UCSD-AML1 (cell line): ENCODE data around the gene MEIS2.

Experiments
- DNase-seq: peaks from one replicate; lab custom pipeline; 2025; ENCODE audit not compliant: unreplicated experiment; lab: John Stamatoyannopoulos, UW

Gene MEIS2

DNA sequence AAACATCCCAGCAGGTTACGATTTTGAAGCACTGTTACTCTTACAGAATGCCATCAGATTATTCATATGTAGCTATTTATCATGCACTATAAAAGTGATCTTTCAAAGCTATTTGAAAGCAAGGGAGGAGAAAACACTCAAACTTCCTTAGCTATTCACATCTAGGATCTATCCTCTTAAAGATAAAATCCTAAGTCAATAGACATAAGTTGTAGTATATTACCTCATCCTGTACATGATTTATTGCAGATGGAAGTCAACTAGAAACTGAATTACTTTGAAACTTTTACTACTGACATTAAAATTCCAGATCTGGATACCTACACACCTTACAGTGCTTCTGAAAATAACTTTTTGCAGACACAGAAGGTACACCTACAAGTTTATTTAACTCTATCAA lies 197.2 kb downstream of the MEIS2 start:
- no peak for DNase-seq

DNA sequence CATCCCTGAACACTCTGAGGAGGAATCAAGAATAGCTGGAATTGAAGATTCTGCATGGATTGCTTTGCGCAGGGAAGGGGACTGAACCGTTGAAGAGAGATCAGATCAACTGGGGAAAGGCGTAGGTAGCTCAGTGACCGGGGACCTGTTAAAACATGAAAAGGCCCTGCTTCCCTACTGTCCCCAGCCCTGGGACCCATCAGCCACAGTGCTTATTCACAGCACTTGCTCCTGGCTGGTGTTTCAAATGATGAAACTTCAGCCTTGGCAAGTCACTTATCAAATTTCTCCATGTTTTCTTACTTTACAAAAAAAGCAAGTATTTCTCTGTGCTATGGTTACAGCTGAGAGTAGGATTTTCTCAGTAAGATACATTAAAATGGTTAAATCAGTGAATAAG lies 199.3 kb downstream of the MEIS2 start:
- DNase-seq = no peak

DNA sequence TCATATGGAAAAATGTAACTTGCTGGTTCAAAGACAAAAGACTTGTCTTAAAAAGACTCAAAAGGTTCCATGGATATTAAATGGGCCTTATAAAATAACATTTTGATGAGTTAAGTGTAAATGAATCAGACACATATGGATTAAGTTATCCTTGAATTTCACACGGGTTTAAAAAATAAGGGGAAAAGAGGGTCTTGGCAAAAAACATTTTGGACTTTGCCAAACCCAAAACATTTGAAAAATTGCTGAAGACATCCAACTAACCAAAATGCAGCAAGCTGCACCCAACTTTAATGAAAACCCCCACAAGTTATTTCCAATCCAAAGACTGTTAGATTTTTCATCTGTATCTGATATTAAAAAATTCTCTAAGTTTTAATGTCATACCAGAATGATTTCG lies 200.7 kb downstream of the MEIS2 start:
- no peak for DNase-seq

DNA sequence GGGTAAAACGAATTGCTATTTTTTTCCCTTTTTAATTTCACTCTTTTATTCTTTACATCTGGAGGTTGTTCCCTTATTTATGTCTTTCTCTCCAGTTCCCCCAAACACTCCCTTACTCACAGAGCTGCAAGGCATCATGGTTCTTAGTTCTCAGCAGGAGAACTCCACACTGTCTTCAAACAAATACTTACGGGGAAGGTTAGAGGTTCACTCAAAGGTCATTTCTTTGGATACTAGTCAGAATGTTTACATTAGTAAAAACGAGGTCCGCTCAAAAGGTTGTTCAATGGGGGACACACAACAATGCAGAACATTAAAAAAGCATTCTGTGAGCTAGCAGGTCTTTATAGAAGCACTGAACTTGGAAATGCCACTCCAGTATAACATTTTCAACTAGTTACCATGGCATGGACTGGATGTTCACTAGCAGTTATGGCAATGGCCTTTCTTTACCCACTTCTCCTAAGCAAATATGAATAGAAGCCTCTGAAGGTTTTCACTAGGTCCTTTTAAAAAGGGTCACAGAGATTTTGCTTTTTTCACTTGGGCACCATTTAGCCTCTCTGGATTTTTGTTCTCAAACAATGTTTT lies 201.7 kb downstream of the MEIS2 start:
- DNase-seq = no peak

DNA sequence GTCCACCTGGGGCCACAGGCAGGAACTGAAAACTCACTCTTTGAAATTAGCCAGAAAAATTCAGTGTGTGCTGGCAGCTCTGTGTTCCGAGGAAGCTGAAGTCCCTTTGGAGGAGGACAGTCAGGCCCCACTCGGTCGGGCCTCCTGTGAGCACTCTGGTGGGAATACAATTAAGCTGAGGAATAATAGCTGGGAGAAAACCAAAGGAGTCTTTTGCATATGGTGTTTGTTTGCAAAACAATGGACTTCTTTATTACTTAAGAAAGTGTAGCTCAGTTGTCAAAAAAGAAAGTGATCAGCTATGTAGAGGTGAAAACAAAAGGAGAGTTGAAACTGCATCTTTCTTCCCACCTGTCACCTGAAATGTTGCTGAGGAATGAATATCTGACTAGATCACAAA lies 202.5 kb downstream of the MEIS2 start:
- no peak for DNase-seq

DNA sequence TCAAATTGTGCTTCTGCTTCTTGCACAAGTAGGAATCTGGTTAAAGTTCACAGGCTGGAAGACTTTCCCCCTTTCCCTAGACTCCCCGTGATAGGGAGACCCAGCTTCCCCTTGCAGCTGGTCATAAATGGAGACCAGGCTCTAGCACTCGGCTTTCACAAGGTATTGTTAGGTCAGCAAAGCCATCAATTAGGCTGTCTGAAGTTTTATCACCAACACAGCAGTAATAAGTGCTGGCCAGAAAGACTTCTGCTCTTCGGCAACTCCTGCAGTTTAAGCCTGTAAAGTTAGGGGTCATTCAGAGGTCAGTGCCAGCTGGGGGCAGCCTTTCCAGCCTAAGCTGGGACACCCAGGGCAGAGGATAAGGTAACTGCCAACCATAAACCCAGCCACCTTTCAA lies 203.4 kb downstream of the MEIS2 start:
- DNase-seq = no peak

DNA sequence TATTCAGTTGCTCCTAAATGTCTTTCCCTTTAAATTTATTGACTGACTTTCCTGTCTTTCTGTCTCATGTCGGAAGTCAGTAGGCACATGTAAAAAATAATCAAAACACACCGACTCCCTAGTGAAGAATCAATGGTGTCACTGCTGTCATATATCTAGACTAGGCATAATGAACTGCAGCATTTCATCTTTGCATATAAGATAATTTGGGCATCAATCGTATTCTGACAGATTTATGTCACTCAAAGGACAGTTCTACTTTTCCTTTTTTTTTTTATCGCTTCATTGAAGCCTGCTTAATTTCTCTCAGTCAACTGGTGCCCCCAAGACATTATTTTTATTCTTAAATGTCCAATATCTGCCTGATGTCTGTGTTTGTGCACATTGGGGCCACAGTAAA lies 206.3 kb downstream of the MEIS2 start:
- DNase-seq = no peak

DNA sequence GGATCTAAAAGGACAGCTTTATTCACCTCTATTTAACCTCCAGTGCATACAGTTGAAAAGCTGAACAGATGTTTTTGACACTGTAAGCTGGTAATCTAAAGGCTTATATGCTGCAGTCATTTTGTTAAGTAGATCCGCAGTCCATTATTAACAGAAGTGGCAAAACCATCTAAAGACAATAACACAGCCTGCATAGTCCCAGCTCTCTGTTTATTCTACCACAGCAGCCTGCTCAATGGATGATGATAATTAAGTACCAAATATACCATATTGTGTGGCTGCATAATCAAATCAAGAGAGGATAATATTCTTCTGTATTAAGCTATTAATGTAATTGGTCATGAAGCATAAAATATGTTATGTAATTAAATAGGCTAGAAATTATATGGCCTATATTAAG lies 207.1 kb downstream of the MEIS2 start:
- no peak for DNase-seq

DNA sequence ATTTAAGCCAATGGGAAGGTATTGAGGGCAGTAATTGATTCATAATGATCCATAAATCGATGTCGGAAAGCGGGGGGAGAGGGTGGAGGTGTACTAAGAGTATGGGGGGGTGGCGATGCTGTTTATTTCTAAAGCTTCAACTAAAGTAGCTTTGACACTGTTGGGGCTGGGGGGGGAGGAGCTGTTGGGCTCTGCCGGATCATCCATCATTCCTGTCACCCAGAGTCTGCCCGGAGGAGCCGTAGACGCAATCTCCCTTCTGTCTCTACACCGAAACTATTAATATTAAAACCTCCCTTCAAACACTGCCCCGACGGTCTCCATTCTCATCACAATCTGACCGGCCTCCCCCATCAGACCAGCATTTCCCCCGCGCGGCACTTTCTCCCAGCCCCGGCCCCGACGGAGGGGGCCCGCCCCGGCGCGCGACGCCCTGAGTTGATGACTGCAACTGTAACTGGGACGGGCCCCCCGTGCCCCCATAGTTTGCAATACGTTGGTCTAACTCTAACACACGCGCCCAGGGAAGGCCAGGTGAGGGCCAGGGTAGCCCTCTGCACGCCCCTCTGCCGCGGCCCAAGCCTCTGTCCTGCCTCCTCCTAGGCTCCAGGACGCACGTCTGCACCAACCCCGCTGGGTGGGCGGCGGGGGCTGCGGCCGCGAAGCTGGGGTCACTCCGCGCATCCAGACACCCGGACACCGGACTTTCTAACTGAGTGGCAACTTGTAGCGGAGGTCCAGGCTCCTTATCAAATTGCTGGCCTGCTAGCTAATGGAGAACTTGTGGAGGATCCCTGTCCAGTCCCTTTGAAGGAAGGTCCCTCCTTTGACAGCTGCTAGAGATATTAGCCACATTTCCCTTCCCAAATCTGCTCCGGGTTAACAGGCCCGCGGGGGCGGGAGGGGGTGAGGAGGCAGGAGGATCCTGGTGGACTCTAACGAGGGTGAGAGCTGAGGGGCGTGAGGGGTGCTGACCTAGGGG lies 212.0 kb downstream of the MEIS2 start:
- no peak for DNase-seq

DNA sequence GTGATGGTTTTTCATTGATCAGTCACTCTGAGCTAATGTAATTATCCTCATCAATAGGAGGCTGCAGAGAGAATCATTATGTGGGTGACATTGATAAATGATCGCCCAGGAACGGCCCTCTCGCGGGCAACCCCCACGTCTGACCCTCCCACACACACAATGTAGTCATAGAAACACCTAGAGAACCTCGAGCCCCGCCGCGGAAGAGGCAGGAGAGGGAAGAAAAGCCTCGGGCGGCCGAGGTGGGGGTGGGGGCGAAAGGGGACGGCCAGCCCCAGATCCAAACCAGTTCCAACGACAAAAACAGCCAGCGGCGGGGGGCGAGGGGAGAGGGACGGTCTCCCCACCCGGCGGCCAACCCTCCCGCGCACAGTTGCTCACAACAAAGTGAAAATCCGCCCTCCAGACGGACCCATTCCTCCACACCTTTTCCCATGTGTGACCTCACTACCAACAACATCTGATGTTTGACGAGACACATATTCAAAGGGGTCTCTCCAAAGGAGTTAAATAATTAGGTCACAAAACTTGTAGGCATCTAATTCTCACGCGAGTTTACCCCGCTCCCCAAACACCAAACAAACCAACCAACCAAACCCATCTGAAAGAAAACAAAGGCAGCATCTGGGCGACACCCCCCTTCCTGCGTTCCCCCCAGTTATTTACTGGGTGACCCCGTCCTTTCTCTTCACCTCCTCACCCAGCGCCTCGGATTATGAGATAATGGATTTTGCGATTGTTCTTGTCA lies 213.0 kb downstream of the MEIS2 start:
- DNase-seq = no peak

DNA sequence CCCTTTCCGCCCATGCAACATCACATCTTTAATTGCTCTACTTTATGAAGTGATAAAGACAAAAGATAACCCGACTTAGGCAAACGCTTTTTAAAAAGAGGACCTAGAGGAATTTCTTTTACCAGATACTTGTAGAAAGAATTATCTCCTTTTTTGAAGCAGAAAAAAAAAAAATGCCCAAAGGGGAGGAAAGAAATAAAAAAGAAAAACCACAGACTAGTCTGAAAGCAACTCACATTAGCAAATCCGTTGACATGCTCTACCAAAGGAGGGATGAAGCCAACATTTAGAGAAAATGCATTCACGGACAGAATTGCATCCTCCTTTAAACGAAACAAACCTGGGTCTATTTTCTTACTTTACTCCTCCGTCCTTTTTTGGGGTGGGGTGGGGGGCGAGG lies 213.6 kb downstream of the MEIS2 start:
- no peak for DNase-seq

DNA sequence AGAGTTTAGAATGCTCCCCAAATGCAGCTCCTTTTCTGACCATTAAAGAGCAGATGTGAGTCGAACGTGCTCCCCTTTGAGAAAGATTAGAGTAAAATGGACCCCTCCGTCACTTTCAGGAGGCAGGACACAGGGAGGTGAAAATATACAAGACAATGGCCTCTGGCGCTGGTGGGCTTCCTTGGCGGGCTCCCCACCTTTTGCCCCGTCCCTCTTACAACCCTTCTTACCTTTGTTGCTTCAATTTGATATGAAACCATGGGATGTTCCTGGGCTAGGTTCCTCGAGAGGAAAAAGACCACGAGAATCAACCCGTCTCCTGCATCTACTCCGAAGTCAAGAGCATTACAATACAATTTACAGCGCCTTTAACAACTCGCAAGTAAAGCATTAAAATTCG lies 214.2 kb downstream of the MEIS2 start:
- DNase-seq = no peak

DNA sequence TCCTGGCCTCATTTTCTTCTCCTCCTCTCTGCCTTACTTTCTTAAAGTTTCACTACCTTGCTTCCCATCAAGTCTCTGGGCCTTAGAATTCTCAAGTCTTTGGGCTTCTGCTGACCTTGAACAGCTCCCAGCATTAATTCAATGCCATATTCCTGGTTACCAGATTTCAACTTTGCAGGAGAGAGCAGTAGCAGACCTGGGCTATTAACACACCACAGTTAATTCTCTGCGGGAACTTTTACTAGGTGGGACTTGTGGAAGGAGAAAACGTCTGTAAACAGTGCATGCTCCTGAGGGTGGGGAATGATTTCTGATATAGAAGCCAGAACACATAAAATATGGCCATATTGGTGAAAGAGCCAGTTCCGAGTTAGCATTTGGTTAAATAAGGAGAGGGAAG lies 214.6 kb downstream of the MEIS2 start:
- DNase-seq = no peak

DNA sequence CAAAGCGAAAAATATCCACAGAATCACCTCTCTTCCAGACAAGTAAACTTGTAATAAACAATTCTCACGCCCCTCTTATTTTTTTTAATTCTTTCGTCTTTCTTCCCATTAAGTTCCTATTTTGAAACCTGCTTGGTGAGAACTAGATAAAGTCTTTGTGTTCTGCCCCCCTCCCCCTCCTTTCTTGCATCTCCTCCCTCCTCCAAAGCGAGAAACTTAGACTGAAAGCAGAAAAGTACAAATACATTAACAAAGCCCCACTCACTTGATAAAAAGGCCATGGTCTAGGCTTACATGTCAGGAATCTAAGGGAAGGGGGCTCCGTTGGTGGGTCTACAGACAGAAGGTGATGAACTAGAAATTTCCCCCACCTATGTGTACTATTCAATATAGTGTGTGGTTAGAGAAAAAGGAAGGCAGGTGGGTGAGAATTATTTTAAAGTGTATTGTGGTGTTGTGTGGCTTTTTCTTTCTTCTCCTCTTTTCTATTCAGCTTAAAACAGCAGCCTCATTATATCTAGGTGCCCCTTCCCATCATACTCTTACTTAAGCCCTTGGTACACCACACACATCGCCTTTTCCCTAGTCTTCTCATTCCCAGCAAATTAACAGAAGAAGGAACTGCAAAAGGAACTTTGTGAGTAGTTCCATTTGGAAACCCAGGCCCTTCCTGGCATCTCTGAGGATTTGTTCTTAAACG lies 215.3 kb downstream of the MEIS2 start:
- no peak for DNase-seq

DNA sequence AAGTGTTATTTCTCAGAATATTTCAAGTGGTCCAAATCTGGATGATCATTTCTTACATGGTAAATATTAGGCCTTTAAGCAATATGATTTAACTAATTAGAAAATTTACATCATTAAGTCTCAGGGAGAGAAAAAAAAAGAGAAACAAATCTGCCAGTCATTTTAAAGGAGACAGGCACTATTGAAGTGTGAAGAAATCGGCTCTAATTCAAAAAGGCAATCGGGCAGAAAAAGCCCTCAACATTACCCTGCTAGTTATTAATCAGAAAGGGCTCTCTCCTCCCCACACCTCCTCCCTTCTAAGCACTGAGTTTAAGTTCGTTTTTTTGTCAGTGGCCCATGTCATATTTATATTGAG lies 215.9 kb downstream of the MEIS2 start:
- DNase-seq = no peak

DNA sequence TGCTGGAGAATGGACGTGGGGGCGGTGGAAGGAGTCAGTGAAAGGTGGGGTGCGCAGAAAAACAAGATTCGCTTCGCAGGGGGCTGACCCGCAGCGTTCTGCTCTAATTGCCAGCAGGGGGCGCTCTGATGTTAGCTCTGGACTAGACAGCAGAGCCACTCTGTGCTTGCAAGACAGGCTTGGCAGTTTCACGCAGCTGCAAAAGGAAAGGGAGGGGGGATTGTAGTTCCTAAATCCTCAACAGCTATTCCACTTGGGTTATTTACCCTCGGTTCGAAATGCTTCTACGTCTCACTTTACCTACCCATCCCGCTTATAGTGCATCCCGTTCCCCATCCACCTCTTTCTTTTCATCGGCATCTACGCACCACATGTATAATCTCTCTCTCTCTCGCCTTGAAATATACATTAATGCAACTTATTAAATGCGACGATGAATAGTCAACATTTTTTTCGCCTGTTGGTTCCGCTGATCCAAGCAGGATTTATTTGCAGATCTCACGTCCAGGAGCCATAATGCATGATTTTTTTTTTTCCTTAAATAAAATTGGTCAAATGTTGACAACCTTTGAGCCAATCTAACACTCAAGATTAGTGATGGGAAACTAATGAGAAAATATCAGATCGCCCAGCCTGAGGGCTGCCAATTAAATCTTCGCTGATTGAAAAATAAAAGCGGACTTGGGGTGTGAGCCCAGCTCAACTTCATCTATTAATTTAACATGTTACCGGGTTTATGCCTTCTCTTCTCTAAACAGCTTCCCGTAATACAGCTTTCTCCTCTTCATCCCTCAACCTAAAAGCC lies 216.4 kb downstream of the MEIS2 start:
- peak; percentile 77 for DNase-seq

DNA sequence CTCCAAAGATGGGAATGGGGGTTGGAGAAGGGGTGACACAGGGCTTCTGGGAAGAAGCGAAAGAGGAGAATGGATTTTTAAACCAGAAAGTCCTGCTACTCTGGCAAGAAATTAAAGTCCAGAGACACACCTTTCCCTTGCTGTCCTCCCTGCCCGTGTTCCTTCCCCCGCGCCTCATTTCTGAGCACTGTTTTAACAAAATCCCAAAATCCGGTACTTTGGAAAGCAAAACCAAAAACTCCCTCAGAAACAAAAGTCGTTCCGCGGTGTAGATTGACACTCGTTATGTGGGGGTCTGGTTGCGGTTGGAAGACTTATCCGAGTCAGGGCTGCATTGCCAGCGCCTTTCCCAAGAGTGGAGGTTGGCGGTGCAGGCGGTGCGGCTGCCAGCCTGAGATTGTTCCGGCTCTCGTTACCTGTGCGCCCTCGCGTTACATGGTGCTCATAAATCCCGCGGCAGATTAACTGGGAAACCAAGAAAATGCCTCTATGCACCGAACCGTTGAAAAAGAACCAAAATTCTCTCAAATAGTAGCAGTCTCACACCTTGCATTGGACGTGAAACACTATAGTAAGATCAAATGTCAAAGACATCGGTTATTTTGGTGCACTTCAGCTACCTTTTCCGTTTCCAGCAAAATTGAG lies 217.7 kb downstream of the MEIS2 start:
- DNase-seq = no peak

DNA sequence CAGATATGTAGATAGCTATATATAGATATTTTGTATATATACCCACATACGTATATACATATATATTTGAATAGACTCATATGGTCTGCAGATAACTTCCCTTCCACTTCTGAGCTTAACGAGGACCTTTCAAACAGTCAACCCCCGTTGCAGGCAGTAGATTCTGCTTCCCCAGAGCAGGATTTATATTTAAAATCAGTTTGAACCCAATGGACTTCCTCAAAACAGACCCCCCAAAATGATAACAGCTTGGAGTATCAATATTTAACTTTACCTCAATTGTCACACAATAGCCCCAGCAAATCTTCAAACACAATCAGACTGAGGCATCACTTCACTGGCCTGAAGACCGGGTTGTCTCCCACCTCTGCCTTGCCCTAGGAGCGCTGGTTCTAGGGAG lies 218.3 kb downstream of the MEIS2 start:
- no peak for DNase-seq

DNA sequence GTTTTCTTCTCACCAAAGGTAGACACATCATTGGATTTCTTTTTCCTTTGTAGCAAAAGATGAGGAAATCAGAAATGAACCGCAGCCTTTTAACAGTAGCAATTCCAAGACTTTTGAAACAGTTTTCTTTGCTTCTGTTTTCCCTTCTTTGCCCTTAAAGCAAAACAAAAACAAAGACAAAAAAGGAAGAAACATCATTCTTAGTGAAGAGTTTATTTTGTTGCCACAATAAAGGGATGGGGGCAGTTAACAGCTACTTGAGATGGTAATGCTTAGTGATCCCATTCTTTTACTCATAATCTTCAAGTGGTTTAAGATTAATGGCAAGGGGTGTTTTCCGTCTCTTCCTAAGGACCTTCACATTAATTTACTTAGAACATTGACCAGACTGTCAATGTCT lies 218.8 kb downstream of the MEIS2 start:
- no peak for DNase-seq

DNA sequence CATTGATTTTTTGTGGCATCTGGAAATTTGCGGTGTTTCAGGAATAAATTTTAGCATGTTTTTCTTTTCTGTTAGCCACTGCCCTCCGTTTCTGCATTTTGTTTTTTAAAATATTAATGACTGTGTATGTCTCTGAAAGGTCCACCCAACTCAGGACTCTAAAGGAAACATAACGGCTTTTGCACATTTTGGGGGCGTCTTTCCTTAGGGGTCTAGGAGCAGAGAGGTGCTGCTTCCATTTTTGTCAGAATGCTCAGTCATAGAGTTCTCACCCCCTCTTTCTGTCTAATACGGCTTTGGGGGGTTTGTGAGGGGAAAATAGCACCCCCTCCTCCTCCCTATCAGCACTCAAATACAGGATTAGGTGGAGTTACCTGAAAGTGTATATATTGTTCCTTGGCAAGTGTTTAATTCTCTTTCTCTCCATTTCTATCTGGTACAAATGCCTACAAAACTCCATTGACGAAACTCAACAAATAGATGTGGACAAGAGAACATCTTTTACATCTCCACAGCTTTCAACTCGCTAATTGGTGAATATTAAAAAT lies 219.4 kb downstream of the MEIS2 start:
- DNase-seq = no peak
